ENCODE data around the gene MOK.
"Not testable (repeated sequence)": the region's sequence is repeated elsewhere in the genome, so short reads cannot be mapped to it uniquely, and the experiment has no call there.

Gene MOK, protein sequence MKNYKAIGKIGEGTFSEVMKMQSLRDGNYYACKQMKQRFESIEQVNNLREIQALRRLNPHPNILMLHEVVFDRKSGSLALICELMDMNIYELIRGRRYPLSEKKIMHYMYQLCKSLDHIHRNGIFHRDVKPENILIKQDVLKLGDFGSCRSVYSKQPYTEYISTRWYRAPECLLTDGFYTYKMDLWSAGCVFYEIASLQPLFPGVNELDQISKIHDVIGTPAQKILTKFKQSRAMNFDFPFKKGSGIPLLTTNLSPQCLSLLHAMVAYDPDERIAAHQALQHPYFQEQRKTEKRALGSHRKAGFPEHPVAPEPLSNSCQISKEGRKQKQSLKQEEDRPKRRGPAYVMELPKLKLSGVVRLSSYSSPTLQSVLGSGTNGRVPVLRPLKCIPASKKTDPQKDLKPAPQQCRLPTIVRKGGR

DNA sequence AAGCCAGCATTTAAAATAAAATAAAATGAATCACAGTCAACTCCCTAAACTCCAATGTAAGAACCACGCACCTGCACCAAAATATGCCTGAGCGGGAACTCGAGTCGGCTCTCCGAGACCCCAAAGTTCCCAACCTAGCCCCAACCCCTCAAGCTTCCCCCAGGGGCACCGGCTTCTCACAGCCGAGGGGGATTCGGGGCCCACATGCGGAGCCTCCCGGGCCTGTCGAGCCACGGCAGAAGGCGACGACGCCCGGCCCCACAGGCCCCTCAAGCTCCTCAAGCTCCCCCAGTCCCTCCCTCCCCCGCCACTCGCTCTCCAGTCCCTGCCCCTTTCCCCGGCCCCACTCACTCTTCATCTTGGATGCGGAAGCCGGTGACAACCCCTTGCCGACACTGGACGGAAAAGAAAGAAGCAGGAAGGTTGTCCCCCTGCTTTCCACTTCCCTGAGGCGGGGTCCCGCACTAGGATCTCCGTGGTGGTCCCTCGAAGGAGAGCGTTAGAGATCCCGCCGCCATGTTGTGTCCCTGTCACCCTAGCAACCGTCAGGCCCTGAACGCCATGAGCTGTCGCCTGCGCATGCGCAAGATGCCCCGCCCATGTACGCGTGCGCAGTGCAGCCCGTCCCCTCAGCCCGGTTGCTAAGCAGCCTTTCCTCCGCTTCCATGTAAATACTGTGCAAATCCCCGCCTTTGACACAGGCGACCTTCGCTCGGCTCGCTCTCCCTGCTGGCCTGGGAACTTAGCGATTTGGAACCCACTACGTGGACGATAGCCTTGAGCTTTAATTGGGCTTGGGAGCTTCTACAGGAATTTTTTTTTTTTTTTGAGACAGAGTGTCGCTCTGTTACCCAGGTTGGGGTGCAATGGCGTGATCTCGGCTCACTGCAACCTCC, at the start of gene MOK:
Gene MOK, minus strand, starts transcription at position 554 of the 896 bp plus-strand sequence. Its CDS starts 196 bp downstream, at position 358.
- DNase-seq (ENCODE audit: low read depth in 2 of 2) = peak; percentile 96 to 98

DNA sequence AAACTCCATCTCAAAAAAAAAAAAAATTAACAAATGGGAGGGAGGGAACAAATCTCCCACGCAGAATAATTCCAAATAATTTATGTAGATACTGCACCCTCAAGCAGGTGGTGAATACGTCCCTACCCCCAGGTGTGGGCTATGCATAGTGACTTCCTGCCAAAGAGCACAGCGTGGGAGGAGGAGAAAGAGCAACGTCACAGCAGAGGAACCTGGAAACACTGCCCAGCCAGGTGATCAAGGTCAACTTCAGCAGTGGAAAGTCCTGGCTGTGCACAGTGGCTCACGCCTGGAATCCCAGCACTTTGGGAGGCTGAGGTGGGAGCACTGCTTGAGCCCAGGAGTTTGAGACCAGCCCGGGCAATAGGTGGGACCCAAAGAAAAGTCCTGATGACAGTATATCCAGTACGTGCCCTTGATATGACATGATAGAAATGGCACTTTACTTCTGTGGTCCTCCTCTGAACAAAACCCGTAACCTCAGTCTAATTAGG, 48.2 kb upstream of the MOK start:
- no peak for DNase-seq (ENCODE audit: low read depth in 2 of 2)

DNA sequence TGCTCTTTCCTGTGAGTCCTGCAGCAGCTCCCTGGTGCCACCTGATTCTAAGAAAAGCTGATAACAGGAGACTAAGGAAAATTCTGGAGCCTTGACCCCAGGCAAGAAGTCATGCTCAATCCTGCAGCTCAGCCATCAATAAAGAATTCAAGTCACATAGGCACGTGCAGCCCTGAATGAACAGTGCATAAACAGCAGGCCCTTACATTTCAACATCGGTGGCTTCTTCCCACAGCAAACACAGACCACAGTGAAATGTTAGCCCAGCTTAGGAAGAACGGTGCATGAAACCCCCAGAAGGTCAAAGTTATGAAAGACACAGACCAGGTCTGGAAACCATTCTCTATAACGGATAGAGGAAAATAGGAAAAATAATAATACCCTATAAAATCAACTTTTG, 47.2 kb upstream of the MOK start:
- DNase-seq (ENCODE audit: low read depth in 2 of 2) = no peak

DNA sequence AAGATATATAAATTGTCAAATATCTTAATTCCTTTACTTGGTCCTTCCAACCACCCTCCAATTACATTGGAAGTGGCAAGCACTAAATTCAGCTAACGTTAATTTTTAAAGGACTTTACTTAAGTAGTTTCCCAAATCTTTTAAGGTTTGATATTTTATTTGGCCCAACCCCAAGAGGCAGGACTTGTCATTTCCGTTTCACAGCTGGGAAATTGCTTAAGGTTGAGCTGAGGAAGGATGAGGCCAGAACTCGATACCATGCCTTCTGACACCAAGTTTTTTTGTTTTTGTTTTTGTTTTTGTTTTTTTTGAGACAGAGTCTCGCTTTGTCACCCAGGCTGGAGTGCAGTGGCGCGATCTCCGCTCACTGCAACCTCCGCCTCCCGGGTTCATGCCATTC, 46.6 kb upstream of the MOK start:
- not testable (repeated sequence) for DNase-seq (ENCODE audit: low read depth in 2 of 2)

DNA sequence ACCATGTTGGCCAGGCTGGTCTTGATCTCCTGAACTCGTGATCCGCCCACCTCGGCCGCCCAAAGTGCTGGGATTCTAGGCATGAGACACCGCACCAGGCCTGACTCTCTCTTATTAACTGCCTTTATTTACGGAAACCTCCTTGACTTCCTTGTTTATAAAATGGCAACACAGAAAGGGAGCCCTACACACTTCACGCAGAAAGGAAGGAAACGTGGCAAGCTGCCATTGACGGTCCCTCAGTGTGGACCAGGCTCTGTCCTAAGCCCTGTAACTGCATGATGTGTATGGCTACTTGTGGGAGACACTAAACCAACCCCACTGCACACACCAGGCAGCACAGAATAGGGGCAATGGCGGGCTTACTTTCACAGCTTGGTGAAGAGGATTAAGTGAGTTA, 46.1 kb upstream of the MOK start:
- DNase-seq (ENCODE audit: low read depth in 2 of 2) = no peak

DNA sequence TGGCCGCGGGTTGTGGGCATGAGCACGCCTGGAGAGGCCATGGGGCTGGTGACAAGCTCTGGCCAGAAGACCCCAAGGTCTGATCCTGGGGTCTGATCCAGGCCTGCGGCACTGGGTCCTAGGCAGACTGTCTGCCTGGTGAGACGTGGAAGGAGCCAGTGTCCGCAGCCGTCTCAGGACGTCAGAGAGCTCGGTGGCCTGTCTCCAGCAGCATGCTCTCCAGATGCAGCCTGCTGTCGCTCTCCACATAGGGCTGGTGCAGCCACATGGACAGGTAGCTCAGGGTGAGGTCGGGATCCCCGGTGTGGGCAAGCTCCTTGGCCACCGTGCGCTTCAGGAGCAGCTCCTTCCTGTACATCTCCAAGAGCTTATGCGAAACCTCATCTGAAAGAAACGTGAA, 43.4 kb upstream of the MOK start:
- no peak for DNase-seq (ENCODE audit: low read depth in 2 of 2)

DNA sequence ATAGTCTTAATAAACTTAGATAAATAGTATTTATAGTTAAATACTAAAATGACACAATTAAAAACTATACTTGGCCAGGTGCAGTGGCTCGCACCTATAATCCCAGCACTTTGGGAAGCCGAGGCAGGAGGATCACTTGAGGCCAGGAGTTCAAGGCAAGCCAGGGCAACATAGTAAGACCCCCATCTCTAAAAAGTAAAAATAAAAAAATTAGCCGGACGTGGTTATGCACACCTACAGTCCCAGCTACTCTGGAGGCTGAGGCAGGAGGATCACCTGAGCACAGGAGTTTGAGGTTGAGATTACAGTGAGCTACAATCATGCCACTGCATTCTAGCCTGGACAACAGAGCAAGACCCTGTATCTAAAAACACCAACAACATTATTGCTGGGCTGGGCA, 41.7 kb upstream of the MOK start:
- no peak for DNase-seq (ENCODE audit: low read depth in 2 of 2)

DNA sequence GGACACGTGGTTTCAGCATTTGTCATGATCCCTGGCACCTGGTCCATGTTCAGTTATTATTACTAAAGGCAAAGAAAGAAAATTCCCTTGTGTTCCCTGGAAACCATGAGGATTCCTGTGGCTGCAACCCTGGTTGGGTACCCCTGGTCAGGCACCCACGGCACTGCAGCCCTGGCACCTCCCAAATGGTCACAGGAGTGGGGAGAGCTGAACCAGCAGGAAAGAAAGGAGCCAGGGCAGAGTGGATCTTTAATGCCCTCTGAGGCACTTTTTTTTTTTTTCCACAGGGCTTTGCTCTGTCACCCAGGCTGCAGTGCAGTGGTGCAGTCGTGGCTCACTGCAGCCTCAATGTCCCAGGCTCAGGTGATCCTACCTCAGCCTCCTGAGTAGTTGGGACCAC, 40.3 kb upstream of the MOK start:
- no peak for DNase-seq (ENCODE audit: low read depth in 2 of 2)

DNA sequence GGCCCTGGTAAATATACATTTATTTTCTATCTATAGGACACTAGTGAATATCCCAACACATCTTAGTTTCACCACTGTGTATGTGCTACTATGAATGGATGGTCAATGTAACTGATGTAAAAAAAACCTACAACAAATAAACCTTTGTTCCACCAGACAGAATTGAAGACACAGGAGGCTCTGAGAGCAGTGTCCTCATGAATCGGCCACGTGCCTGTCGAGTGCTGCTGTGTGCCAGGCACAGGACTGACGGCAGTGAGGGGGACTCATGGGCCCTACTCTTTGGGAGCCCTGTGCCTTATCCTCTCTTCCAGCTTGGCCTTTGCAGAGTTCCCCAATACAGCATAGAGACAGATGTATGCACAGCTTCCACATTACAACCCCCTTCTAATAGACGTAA, 39.5 kb upstream of the MOK start:
- DNase-seq (ENCODE audit: low read depth in 2 of 2) = no peak

DNA sequence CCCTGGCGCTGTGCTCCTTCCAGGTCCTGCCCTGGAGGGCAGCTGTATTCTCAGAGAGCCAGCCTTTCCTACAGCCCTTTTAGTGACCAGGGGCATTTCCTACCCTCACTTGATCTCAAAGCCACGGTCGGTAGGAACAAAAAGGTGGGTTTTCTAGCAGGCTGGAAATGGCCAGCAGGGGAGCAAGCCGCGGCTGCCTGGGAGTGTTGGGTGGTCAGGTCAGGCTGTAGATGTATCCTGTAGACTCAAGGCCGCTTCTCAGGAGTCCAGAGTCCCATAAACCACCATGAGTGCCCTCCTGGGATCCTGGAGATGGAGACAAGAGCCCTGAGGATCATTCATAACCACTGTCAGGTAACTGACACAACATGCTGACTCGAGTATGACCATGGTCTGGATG, 39.1 kb upstream of the MOK start:
- no peak for DNase-seq (ENCODE audit: low read depth in 2 of 2)

DNA sequence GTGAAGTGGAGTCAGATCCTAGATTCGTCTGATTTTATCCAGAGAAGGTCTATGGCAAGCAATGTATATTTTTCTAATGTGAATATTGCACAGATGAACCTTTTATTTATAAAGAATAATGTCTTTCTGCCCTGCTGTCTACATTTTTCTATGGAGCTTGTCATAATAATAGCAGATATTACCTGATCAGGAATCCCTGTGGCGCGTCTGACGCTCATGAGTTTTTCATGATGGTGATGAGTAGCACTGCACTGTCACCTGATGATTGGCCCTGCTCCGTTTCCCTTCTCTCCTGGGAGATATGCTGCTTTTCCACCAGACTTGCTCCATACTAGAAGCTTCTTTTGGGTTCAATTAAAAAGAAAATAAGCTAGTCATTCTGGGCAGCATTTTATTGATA, 37.3 kb upstream of the MOK start:
- no peak for DNase-seq (ENCODE audit: low read depth in 2 of 2)

DNA sequence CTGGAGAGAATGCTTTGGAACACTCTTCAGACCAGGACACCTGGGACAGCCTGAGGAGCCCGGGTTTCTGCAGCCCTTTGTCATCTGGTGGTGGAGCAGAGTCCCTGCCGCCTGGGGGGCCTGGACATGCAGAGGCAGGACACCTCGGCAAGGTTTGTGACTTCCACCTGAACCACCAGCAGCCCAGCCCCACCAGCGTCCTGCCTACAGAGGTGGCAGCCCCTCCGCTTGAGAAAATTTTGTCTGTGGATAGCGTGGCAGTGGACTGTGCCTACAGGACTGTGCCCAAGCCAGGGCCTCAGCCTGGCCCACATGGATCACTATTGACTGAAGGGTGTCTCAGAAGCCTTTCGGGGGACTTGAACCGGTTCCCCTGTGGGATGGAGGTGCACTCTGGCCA, 36.6 kb upstream of the MOK start:
- DNase-seq (ENCODE audit: low read depth in 2 of 2) = no peak

DNA sequence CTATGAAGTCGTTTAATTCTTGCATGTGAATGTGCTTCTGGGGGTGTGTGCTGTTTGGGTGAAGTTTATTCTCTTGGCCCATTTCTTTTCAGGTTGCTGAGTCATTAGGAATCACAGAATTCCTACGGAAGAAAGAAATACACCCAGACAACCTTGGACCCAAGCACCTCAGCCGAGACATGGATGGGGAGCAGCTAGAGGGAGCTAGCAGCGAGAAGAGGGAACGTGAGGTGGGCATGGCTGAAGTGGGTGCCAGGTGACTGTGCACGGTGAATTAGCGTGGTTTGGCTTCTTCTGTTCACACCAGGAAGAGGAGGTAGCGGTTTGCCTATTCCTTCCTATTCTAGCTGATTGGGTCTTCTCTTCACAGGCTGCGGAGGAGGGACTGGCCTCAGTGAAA, 33.8 kb upstream of the MOK start:
- no peak for DNase-seq (ENCODE audit: low read depth in 2 of 2)

DNA sequence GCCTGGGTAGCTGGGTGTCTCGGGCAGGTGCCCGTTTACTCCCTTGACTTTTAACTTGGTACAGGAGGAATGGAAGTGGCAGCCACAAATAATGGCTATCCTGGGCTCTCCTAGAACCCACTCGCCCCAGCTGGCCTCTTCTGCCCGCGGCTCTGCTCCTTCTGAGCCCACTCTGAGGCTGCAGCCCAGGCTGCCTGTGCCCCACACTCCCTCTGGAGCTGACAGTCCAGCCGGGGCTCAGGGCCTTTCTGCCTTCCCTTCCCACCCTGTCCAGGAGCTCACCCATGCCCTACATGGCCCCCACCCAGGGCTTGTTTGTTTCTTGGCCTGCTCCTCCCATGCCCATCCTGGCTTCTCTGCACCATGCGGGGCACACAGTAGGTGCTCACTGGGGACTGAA, 30.2 kb upstream of the MOK start:
- no peak for DNase-seq (ENCODE audit: low read depth in 2 of 2)

DNA sequence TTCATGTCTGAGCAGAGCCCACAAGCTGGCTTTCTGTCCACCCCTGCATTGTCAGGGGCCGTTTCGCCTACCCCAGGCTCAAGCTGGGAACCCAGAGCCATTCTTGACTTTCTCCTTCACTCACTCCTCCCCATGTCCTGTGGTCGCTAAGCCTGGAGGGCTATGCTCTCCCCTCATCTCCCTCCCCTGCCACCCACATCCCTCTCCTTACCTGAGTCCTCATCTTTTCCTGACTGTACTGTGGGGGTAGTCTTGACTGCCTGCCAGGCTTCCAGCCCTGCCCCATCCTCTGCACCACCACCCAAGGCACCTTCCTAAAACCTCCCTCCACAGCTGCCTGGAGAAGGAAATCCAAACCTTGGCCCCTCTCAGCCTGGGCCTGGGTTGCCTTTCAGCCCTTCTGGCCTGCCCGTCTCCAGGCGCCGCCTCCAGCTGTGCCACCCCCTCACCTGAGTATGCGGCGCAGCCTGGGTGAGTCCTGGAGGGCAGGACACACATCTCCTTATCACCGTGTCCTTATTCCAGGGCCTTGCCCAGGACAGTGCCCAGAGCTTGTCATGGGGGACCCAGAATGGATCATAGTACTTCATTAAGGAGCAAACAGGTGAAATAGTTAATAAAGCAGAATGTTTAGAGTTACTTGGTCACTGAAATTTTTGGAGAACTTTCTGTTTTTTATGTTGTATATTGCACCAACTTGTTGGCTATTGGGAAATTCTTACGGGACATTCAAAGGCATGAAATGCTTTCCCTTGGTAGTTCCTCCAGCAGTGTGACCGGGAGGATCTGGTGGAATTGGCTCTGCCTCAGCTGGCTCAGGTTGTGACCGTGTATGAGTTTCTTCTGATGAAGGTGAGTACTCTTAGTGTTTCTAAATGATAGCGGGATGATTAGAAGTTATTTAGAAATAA, 29.1 kb upstream of the MOK start:
- no peak for DNase-seq (ENCODE audit: low read depth in 2 of 2)

DNA sequence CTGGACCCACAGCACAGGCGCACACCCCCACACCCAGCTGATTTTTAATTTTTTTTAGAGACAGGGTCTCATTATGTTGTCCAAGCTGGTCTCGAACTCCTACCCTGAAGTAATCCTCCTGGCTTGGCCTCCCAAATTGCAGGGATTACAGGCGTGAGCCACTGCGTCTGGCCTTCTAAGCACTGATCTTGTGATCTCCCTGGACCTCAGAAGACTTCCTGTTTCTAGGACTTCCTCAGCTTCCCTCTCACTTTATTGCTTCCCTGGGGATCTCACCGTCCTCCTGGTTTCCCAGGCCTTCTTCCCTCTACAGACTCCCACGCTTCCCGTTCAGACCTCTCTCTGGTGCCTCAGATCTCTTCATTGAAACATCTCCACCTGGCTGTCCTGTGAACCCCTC, 28.4 kb upstream of the MOK start:
- no peak for DNase-seq (ENCODE audit: low read depth in 2 of 2)

DNA sequence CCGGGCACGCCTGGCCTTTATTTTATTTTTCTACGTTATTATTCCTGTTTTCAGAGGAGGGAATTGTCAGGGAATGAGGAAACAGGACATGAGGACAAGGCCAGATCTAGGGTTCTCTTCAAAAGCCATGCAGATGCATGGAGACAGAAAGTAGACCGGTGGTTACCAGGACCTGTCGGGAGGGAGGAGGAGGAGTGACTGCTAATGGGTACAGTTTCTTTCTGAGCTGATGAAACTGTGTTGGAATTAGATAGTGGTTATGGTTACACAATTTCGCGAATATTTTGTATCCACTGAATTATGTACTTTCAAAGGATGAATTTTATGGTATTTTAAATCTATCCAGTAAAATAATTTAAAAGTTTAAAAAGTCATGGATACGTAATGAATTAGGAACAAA, 25.8 kb upstream of the MOK start:
- DNase-seq (ENCODE audit: low read depth in 2 of 2) = no peak

DNA sequence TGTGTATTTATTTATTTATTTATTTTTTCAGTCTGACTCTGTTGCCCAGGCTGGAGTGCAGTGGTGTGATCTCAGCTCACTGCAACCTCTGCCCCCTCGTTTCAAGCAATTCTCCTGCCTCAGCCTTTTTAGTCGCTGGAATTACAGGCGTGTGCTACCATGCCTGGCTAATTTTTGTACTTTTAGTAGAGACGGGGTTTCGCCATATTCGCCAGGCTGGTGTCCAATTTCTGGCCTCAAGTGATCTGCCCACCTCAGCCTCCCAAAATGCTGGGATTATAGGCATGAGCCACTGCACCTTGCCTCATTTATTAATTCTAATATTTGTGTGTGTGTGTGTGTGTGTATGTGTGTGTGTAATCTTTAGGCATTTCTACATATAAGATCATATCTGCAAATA, 24.4 kb upstream of the MOK start:
- not testable (repeated sequence) for DNase-seq (ENCODE audit: low read depth in 2 of 2)

DNA sequence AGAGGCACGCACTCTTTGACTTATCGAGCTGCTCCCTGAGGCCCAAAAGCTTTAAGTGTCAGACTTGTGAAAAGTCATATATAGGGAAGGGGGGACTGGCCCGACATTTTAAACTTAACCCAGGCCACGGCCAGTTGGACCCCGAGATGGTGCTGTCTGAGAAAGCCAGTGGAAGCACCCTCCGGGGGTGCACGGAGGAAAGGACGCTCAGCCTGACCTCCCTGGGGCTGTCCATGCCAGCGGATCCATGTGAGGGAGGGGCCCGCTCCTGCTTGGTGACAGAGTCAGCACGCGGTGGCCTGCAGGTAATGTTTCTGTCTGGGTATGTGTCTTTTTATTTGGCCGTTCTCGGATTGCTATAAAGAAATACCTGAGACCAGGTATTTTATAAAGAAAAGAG, 21.6 kb upstream of the MOK start:
- DNase-seq (ENCODE audit: low read depth in 2 of 2) = no peak

DNA sequence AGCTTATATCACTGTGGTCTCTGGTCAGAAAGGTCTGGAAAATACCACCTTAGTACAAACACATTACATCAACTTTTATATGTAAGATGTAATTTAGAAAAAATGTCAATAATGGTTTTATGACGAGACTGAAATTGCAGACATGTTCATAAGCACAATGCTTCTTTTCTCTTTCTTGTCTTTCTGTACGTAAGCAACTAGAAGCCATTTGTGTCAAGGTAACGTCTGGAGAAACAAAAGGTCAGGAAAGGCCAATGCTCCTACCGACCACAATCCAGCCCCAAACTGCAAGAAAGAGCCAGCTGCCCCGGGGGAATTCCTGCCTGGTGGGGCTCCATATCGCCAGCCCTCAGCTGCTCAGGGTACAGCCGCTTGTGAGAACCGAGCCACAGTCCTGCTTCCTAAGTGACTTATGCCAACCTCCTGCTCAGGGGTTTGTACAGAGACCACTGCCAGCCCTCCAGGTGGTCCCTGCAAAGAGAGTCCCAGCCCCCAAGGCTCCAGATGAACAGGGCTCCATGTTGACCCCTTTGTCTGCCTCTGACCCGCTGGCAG, 20.9 kb upstream of the MOK start:
- DNase-seq (ENCODE audit: low read depth in 2 of 2) = no peak

DNA sequence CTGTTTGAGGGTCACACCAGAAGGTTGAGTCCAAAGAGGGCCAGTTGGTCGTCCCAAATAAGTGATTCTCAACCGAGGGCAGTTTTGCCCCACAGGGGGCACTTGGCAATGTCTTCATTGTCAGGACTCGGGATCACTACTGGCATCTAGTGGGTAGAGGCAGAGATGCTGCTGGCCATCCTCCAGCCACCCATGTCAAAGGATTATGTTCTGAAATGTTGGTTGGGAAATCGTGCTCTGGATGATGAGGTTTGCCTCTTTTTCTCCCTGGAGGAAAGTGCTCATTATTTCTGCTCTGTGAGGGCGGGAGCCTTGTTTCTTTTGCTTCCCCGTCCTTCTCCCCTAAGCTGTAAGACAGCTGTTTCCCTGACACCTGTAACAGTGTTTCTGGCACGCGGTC, 18.1 kb upstream of the MOK start:
- no peak for DNase-seq (ENCODE audit: low read depth in 2 of 2)

Data from stimulated activated CD8-positive, alpha-beta memory T cell treated with anti-CD3 and anti-CD28 coated beads, Interleukin-7, amount 100 ng/mL, for 1 hour (primary cell).